ENCODE results near the gene ZNF497.

Gene ZNF497

DNA sequence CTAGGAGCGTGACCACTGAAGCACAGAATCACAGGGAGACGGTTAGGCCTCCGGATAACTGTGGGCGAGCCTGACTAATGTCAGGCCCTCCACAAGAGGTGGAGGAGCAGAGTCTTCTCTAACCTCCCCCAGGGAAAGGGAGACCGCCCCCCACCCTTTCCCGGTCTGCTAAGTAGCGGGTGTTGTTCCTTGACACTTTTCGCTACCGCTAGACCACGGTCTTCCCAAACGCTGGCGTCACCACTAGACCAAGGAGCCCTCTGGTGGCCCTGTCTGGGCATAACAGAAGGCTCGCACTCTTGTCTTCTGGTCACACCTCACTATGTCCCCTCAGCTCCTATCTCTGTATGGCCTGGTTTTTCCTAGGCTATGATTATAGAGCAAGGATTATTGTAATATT lies 51.9 kb downstream of the ZNF497 start:
- DNase-seq (ENCODE audit: low read depth) = peak; percentile 5

DNA sequence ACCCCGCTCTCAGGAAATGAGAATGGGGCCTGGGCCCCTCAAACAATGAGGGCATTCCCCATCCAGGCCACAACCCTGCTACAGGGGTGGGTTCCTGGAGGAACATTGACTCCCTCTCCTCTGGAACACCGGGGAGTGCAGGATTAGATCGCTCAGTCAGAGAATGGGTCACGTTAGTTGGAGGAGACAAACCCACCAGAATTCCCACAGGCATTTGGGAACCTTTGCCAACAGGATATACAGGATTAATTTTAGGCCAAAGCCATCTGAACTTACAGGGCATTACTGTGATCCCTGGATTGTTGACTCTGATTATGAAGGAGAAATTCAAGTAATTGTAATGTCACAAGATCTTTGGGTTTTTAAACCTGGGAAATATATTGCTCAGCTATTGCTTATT lies 54.8 kb downstream of the ZNF497 start:
- DNase-seq (ENCODE audit: low read depth) = no peak

DNA sequence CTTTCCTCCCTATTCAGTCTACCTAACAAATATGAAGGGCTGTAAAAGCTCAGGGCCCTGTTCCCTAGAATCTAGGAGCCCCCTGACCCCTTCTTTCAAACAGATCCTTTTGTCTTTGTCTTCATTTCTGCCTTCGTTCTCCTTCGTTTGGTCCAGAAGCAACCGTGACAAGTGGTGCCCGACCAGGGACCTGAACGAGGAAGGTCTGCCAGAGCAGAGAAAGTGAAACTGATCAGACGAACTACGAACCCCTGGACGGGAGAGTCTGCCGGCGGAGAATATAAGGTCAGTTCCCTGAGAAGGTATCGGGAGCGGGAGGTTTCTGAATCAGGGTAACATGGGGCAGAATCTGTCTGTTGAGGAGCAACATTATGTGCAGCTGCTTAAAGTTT lies 56.6 kb downstream of the ZNF497 start:
- no peak for DNase-seq (ENCODE audit: low read depth)

DNA sequence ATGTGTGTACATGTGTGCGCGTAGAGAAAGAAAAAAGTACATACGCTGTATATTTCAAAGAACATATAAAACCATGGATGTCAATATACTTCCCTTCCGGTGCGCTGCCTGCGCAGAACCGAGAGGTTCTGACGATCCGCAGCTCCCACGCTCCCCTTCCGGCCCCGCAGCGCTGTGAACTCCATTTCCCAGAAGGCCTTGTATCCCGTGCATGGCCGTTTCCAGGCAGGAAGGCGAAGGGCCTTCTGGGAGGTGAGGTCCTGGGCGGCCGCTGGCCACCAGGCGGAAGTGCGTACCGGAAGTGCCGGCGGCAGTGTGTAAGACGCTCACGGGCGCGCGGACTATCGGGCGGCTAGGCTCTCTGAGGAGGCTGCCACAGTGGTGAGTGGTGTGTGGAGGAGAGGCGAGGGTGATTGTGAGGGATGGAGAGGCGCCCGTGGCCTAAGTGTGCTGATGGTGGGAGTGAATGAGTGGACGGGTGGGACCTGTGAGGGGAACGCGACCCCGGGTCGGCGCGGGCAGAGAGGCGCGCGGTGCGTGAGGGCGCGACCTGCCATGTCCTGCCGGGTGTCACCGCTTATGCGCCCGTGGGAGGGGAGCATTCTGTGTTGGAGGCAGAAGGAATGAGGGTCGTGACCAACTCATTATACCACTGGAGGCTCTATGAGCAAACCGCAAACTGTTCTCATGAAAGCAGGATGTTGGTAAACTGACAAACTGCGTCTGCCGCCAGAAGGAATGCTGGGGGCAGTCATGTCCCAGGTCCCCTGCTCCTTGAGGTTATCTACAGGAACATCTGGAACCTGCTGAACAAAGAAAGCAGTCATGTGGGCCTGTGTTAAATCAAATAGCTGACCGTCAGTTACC lies 57.3 kb downstream of the ZNF497 start, which contains the start of gene ERVK3-1:
Gene ERVK3-1 (plus strand): TSS at position 313 of the 867 bp plus-strand sequence. CDS start 6,792 bp downstream, outside the sequence.
- peak; percentile 91 for DNase-seq (ENCODE audit: low read depth)

DNA sequence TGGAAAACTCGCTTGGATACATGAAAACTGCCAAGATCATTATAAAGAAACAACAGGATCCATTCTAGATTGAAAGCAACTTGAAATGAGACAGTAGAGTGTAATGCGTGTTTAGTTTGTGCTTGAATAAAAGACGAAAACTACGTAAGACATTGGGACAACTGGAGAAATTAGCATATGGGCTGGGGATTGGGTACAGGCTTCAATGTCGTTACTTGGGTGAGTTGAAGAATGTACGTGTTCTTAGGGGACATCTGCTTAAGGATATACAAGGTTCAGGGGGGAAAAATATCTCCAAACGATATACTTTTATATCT lies 57.8 kb downstream of the ZNF497 start:
- DNase-seq (ENCODE audit: low read depth) = no peak
